Lung microvascular endothelial cell (primary cell): ENCODE results near the gene FGL2. TPM values are rescaled to one million over a fixed set of nuclear protein-coding genes. Genes with fewer than 3 reads are reported as not detected.
"Not testable (repeated sequence)": the region's sequence is repeated elsewhere in the genome, so short reads cannot be mapped to it uniquely, and the experiment has no call there.

ENCODE experiments used
- DNase-seq, 2 donors: peaks; one replicate each; pipeline versions ENCODE4 v3.0.0 to v3.0.0-alpha.2; 2010; ENCODE audit warnings: low read depth in 2 of 2
- total RNA-seq: library from RNA; depleted of rRNA; stranded (reverse); fragments of >200 nt; gene quantifications from 2 replicates; pipeline ENCODE4 v1.2.1, GENCODE V29; 2014

Gene FGL2
- total RNA-seq, 1 donor from 2014 or later = 0.20 TPM

DNA sequence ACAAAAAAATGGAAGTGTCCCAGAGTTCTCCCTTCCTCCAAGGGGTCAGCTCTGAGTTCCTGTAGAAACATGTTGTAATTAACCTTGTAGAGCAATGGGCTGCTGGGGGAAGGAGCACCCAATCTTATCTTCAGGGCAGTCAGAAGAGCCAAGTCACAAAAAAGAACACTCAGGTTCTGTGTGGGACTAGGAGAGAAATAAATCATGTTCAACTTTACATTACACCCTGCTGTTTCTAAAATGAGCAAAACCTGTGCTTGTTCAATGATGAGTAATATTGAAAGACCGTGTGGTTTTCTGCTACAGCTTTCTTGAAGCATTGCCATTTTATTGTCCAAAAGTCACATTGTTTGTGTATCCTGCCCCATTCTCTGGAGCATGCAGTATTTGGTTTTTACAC, 42.6 kb downstream of the FGL2 start:
- not testable (repeated sequence) for DNase-seq

DNA sequence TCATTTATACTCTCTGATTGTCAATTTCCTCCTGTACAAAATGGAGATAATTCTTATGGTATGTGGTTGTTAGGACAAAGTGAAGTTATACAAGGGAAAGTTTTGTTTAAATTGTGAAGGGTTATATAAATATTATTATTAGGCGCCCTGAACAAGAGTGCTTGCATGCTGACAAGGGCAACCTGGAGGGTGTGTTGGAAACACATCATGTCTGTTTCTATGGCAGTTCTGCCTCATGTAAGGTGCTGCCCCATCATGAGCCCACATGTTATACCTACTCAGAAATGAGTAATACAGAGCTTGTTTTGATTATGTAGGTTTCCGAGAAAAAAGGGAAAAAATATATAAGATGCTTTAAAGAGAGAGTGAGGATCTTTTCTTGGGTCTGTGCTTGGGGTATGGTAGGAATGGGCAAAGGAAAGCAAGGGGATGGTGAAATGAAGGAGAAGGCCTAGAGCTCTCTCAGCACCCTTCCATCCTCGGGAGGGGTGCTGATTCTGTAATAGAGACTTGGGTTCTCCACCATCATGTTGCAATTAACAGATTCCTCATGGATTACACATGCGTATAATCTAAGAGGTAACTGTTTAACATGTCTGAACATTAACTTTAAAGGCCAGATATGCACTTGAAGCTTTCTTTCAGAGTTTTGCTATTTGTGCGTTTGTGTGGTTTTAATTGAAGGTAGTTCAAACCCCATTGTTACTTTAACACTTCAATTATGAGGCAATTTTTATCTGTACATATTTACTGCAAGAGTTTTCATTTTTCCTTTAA, 43.8 kb downstream of the FGL2 start:
- DNase-seq = peak in 1 of 2 donors; percentile 1

DNA sequence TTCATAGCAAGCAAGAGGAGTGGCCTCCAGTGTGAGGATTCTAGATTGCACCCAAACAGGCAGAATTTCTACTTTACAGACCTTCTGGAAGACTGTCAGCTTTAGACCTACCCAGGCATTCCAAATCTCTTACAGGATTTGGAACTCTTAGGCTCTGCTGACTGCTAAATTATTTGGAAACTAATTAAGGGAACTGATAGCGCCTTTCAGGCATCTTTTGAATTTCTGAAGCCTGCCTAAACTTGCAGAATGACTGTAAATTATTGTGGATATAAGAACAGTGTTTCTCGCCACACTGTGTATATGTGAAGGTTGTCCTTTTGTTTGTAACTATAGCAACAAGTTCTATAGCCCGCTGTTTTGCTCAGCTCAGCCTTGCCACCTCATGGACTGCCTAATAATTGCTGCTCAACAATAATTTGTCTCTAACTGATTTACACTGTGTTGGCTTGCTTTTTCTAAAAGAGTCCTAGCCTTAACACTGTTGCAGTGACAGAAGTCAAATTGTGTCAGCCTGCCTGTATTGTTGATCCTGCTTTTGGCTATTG, 44.6 kb downstream of the FGL2 start:
- DNase-seq = not testable (repeated sequence)

GRCh38 chr7:77152232-77152631, 47.4 kb downstream of the FGL2 start:
- DNase-seq = peak in 1 of 2 donors; percentile 34

Other genes with a start within 250 kb of the FGL2 start
- gene SPDYE17, start 167.5 kb downstream of the FGL2 start, total RNA-seq = not detected in 2 replicates
- gene SPDYE18, start 137.3 kb downstream of the FGL2 start, total RNA-seq = 0.20 and 0.22 TPM in 2 replicates
- 0.65 and 0.79 TPM in 2 replicates for gene CCDC146, start 77.2 kb downstream of the FGL2 start, total RNA-seq
- gene GSAP, start 216.5 kb upstream of the FGL2 start, total RNA-seq = 2.0 and 3.6 TPM in 2 replicates